Measurements from ENCODE around the gene DALRD3. TPM values are rescaled to one million over a fixed set of nuclear protein-coding genes. Genes with fewer than 3 reads are reported as not detected.

The DALRD3 gene
- total RNA-seq, 1 donor from 2014 or later, result 55.2 TPM

DNA sequence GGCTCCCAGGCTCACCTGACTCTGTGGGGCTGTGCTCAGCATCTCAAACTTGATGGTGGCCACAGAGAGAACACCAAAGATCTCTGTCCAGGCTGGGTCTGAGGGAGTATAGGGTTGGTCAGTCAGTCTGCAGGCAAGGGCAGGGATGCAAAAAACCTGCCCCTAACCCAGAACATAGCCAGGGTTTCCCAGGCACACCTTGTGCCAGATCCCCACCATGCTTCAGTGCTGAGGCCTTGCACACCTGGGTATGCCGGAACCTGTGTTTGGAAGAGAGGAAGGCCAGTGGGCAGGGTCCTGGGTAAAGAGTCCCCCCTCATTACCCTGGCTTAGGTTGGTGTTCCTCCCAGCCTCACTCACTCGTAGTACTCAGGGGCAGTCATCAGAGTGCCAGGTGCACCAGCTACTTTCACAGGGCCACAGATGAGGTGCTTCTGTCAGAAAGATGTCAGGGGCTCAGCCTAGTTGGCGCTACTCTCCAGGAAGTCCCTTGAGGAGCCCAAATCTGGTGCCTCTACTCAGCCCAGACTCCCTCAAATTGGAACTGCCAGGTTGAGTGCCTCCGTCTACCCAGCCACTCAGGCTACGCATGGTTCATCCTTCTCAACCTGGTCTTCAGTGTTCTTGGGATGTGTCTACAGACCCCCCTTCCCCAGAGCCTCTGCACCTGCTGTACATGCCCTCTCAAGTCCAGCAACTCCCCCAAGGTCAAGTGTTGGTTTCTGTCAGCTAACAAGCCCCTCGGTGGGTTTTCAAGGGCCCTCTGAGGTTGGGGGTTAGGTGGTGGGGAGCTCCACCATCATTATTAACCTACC is 1.8 kb downstream of the DALRD3 start:
- Histone ChIP-seq H3K36me3 (ENCODE audit: control insufficient read depth, insufficient read depth, low read length) (peaks cover 1% of the 10 kb centered on the region), H3K27me3 (ENCODE audit: control insufficient read depth, insufficient read depth, low read length) (no peaks in the 10 kb centered on the region), H3K4me3 (ENCODE audit: low read depth, low read length) (no peak overlapping the region)
- no peak for DNase-seq (ENCODE audit: low read depth)
- TF ChIP-seq, protein P1, sequence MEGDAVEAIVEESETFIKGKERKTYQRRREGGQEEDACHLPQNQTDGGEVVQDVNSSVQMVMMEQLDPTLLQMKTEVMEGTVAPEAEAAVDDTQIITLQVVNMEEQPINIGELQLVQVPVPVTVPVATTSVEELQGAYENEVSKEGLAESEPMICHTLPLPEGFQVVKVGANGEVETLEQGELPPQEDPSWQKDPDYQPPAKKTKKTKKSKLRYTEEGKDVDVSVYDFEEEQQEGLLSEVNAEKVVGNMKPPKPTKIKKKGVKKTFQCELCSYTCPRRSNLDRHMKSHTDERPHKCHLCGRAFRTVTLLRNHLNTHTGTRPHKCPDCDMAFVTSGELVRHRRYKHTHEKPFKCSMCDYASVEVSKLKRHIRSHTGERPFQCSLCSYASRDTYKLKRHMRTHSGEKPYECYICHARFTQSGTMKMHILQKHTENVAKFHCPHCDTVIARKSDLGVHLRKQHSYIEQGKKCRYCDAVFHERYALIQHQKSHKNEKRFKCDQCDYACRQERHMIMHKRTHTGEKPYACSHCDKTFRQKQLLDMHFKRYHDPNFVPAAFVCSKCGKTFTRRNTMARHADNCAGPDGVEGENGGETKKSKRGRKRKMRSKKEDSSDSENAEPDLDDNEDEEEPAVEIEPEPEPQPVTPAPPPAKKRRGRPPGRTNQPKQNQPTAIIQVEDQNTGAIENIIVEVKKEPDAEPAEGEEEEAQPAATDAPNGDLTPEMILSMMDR (IDR thresholded peaks at IDR 0.05; ENCODE audit: insufficient read depth, low read length, poor library complexity, severe bottlenecking), result no peak

DNA sequence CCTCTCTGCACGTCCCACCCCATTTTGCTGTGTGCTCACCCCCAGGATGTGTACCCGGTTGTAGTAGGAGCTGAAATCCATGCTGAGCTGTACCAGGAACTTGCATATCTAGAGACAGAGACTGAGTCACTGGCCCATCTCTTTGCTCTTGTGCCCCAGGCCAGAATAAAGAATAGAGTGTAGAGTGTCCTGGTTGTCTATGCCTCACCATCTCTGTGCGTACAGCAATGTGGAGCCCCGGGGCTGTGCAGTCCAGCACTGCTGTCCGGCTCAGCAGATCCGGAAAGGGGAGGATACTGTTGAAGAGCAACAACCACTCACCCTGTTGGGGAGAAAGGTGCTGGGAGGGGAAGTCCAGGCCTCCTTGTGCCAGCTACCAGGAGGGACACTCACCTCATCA is 2.6 kb downstream of the DALRD3 start:
- Histone ChIP-seq H3K36me3 (ENCODE audit: control insufficient read depth, insufficient read depth, low read length) (peaks cover 1% of the 10 kb centered on the region), H3K27me3 (ENCODE audit: control insufficient read depth, insufficient read depth, low read length) (no peaks in the 10 kb centered on the region), H3K4me3 (ENCODE audit: low read depth, low read length) (no peak overlapping the region)
- DNase-seq (ENCODE audit: low read depth), result no peak
- TF ChIP-seq, protein P1 (IDR thresholded peaks at IDR 0.05; ENCODE audit: insufficient read depth, low read length, poor library complexity, severe bottlenecking), result no peak

DNA sequence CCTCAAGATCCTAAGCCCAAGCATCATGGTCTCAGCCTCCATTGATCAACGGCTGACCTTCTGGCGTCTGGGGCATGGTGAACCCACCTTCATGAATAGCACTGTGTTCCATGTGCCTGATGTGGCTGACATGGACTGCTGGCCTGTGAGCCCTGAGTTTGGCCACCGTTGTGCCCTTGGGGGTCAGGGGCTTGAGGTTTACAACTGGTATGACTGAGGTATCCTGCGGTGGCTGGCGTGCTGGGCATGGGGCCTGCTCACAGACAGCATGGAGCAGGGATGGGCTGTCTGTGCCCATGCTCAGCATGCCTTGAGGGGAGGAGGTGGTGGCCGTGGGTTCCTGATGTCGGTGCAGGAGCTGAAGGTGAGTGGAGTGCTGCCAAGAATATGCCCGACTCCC is 3.3 kb downstream of the DALRD3 start:
- Histone ChIP-seq H3K27me3 (ENCODE audit: control insufficient read depth, insufficient read depth, low read length) (no peaks in the 10 kb centered on the region), H3K4me3 (ENCODE audit: low read depth, low read length) (no peak overlapping the region), H3K36me3 (ENCODE audit: control insufficient read depth, insufficient read depth, low read length) (peaks cover 1% of the 10 kb centered on the region)
- TF ChIP-seq, protein P1 (IDR thresholded peaks at IDR 0.05; ENCODE audit: insufficient read depth, low read length, poor library complexity, severe bottlenecking), result no peak
- no peak for DNase-seq (ENCODE audit: low read depth)

DNA sequence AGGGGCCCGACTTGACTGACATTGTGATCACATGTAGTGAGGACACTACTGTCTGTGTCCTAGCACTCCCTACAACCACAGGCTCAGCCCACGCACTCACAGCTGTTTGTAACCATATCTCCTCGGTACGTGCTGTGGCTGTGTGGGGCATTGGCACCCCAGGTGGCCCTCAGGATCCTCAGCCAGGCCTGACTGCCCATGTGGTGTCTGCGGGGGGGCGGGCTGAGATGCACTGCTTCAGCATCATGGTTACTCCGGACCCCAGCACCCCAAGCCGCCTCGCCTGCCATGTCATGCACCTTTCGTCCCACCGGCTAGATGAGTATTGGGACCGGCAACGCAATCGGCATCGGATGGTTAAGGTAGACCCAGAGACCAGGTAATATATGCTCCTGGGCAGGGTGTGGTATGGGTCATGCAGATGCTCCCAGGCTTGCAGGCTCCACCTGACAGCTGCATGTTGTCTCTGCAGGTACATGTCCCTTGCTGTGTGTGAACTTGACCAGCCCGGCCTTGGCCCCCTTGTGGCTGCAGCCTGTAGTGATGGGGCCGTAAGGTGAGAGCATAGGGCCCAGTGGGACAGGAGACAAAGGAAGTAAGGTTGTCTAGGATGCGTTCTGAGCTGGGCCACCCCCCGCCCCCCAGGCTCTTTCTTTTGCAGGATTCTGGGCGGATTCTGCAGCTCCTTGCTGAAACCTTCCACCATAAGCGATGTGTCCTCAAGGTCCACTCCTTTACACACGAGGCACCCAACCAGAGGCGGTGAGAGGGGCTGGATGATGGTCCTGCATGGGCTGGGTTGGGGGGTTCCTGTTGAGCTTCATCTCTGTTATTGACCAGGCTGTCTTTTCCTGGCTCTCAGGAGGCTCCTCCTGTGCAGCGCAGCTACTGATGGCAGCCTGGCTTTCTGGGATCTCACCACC is 4.4 kb downstream of the DALRD3 start:
- TF ChIP-seq, protein P1 (IDR thresholded peaks at IDR 0.05; ENCODE audit: insufficient read depth, low read length, poor library complexity, severe bottlenecking), result peak; percentile 68
- DNase-seq (ENCODE audit: low read depth), result no peak
- H3K36me3 ChIP-seq (ENCODE audit: control insufficient read depth, insufficient read depth, low read length), result peaks cover 1% of the 10 kb centered on the region

DNA sequence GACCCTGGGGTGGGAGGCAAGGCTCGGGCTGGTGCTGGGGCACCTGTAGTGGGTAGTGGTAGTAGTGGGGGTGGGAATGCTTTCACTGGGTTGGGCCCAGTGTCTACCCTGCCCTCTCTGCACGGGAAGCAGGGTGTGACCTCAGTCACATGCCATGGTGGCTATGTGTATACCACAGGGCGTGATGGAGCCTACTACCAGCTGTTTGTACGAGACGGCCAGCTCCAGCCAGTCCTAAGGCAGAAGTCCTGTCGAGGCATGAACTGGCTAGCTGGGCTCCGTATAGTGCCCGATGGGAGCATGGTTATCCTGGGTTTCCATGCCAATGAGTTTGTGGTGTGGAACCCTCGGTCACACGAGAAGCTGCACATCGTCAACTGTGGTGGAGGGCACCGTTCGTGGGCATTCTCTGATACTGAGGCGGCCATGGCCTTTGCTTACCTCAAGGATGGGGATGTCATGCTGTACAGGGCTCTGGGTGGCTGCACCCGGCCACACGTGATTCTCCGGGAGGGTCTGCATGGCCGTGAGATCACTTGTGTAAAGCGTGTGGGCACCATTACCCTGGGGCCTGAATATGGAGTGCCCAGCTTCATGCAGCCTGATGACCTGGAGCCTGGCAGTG is 5.2 kb downstream of the DALRD3 start:
- TF ChIP-seq, protein P1 (IDR thresholded peaks at IDR 0.05; ENCODE audit: insufficient read depth, low read length, poor library complexity, severe bottlenecking), result no peak
- DNase-seq (ENCODE audit: low read depth), result no peak
- Histone ChIP-seq H3K36me3 (ENCODE audit: control insufficient read depth, insufficient read depth, low read length) (peaks cover 1% of the 10 kb centered on the region), H3K27me3 (ENCODE audit: control insufficient read depth, insufficient read depth, low read length) (no peaks in the 10 kb centered on the region), H3K4me3 (ENCODE audit: low read depth, low read length) (no peak overlapping the region)

More for the DNA sequence above, 4.4 kb downstream of the DALRD3 start:
- no peaks in the 10 kb centered on the region for H3K27me3 ChIP-seq (ENCODE audit: control insufficient read depth, insufficient read depth, low read length)
- H3K4me3 ChIP-seq (ENCODE audit: low read depth, low read length), result no peak overlapping the region

Measured in kidney epithelial cell (primary cell).